GM18517 (cell line): Measurements from ENCODE around the gene ASPSCR1.

Experiments
- ATAC-seq: cut with Tn5 transposase; IDR thresholded peaks from one replicate; pipeline ENCODE4 v1.9.1; 2021; ENCODE audit warnings: mild to moderate bottlenecking, moderate library complexity; ENCODE audit not compliant: unreplicated experiment

The ASPSCR1 gene

GRCh38 chr17:82051776-82052637 is 74.6 kb downstream of the ASPSCR1 start, which contains the start of the genes GPS1 and RFNG:
GPS1 (plus strand) TSS chr17:82051898; CDS start chr17:82051932, 34 bp downstream.
RFNG (minus strand) TSS chr17:82051811; CDS start chr17:82051766, 45 bp downstream.
- no peak for ATAC-seq

- no peak for ATAC-seq
These were observed 75.2 kb downstream of the ASPSCR1 start for GRCh38 chr17:82052638-82053059.

GRCh38 chr17:82053130-82053529 is 75.7 kb downstream of the ASPSCR1 start:
- ATAC-seq: no peak

GRCh38 chr17:82053556-82054263 is 76.3 kb downstream of the ASPSCR1 start:
- no peak for ATAC-seq

- no peak for ATAC-seq
These were observed 77.1 kb downstream of the ASPSCR1 start for GRCh38 chr17:82054351-82055022.

GRCh38 chr17:82055023-82055964 is 77.9 kb downstream of the ASPSCR1 start:
- ATAC-seq: no peak

GRCh38 chr17:82055965-82056728 is 78.7 kb downstream of the ASPSCR1 start:
- ATAC-seq: no peak

GRCh38 chr17:82056729-82057621 is 79.5 kb downstream of the ASPSCR1 start:
- no peak for ATAC-seq

- ATAC-seq: no peak
These were observed 80.9 kb downstream of the ASPSCR1 start for GRCh38 chr17:82058230-82058854.

- ATAC-seq: no peak
These were observed 81.4 kb downstream of the ASPSCR1 start for GRCh38 chr17:82058855-82059249.

GRCh38 chr17:82059272-82060000 is 82.0 kb downstream of the ASPSCR1 start:
- no peak for ATAC-seq

- ATAC-seq: no peak
These were observed 82.6 kb downstream of the ASPSCR1 start for GRCh38 chr17:82060001-82060380.

GRCh38 chr17:82060614-82061013 is 83.2 kb downstream of the ASPSCR1 start:
- ATAC-seq: no peak

GRCh38 chr17:82061047-82061925 is 83.9 kb downstream of the ASPSCR1 start:
- no peak for ATAC-seq

GRCh38 chr17:82062076-82062983 is 84.9 kb downstream of the ASPSCR1 start:
- no peak for ATAC-seq
